SU-DHL-6 (cell line): ENCODE measurements around the gene HOXA5.

Source experiments
- H2AFZ ChIP-seq: fragments of 200-600 bp; sonication (generic); 2 replicates; pipeline ENCODE4 v1.6.1; 2014; ENCODE audit warnings: low read depth, mild to moderate bottlenecking, moderate library complexity, mixed read lengths, antibody characterized with exemption, low read length; ENCODE audit not compliant: severe bottlenecking
- H3F3A ChIP-seq: fragments of 200-600 bp; shearing (Covaris generic); 2 replicates; pipeline ENCODE4 v1.6.0; 2016; ENCODE audit warnings: antibody characterized with exemption, mild to moderate bottlenecking; ENCODE audit not compliant: insufficient read depth
- H3K27ac ChIP-seq: fragments of 200-600 bp; sonication (generic); 2 replicates; pipeline ENCODE4 v1.5.1; 2016; ENCODE audit warnings: low read depth, mild to moderate bottlenecking, low read length, moderate library complexity, mixed read lengths
- H3K27me3 ChIP-seq: fragments of 200-600 bp; sonication (generic), shearing (Covaris generic); 2 replicates; pipeline ENCODE4 v1.6.0; 2014; ENCODE audit warnings: mild to moderate bottlenecking, low read length
- H3K36me3 ChIP-seq: fragments of 200-600 bp; sonication (generic); 2 replicates; pipeline ENCODE4 v1.6.1; 2014; ENCODE audit warnings: mild to moderate bottlenecking, low read length, mixed read lengths
- H3K4me2 ChIP-seq: fragments of 300-600, 200-600 bp; shearing (Covaris generic), sonication (generic); 2 replicates; pipeline ENCODE4 v1.6.0; 2014; ENCODE audit warnings: low read length, low read depth, mild to moderate bottlenecking; ENCODE audit not compliant: poor library complexity, severe bottlenecking
- H3K4me3 ChIP-seq: fragments of 200-600 bp; sonication (generic); 2 replicates; pipeline ENCODE4 v1.5.1; 2014; ENCODE audit warnings: antibody characterized with exemption, low read length, mild to moderate bottlenecking, mixed read lengths; ENCODE audit not compliant: insufficient read depth, poor library complexity, severe bottlenecking
- H3K79me2 ChIP-seq: fragments of 200-600 bp; sonication (generic); 2 replicates; pipeline ENCODE4 v1.6.1; 2014; ENCODE audit warnings: mild to moderate bottlenecking, low read length, moderate library complexity; ENCODE audit not compliant: insufficient read depth
- H3K9ac ChIP-seq: fragments of 200-600 bp; sonication (generic); 2 replicates; pipeline ENCODE4 v1.7.0; 2014; ENCODE audit warnings: mild to moderate bottlenecking, low read length
- H3K9me2 ChIP-seq: fragments of 200-600 bp; sonication (generic); replicated peaks from 2 replicates; pipeline ENCODE4 v1.6.1; 2014; ENCODE audit warnings: low read length; ENCODE audit not compliant: insufficient read depth
- H3K9me3 ChIP-seq: fragments of 200-600 bp; sonication (generic); 2 replicates; pipeline ENCODE4 v1.6.1; 2014; ENCODE audit warnings: low read length, mixed read lengths; ENCODE audit not compliant: insufficient read depth
- H4K20me1 ChIP-seq: fragments of 200-600 bp; sonication (generic); 2 replicates; pipeline ENCODE4 v1.6.1; 2014; ENCODE audit warnings: low read depth, mild to moderate bottlenecking, antibody characterized with exemption, low read length, moderate library complexity, mixed read lengths
- CTCF ChIP-seq: fragments of 200-600 bp; sonication (generic); IDR thresholded peaks from one replicate; pipeline ENCODE4 v1.5.1; 2017; ENCODE audit warnings: antibody characterized with exemption, mild to moderate bottlenecking, low read length, moderate library complexity; ENCODE audit not compliant: insufficient read depth, poor library complexity, severe bottlenecking
- EZH2phosphoT487 ChIP-seq: fragments of 200-600 bp; sonication (generic), shearing (Covaris generic); conservative IDR thresholded peaks from 2 replicates; pipeline ENCODE4 v1.6.1; 2018; ENCODE audit warnings: mild to moderate bottlenecking, antibody characterized with exemption, low read length, moderate library complexity, mixed read lengths

HOXA5 gene

DNA sequence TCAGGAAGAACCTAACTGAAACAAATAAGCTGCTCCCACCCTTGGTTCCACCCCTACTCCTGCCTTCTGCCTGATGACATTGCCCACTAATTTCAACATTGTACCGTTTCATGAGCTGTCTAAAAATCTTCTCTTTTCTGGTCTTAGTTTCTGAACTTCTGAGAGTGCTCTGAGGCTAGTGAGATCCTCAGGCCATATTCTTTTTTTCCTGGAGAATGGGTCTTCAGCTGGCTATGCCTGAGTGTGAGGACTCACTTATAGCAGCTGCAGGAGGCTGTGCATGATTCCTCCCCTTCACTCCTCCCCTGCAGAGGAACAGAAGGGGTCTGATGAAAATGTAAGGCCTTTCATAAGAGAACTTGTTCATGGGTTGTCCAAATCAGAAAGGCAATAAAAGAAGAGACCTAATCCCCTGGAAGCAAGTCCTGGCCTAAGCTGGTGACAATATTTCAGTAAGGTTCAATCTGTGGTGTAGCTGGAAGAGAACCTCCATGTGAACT, 24.0 kb downstream of the HOXA5 start:
- H4K20me1 ChIP-seq: no peaks in the 10 kb centered on the region
- H3K36me3 ChIP-seq: no peaks in the 10 kb centered on the region
- H3K9me2 ChIP-seq: no peaks in the 10 kb centered on the region
- no peak overlapping the region for H3K9ac ChIP-seq
- H3K4me3 ChIP-seq: no peak overlapping the region
- H3K27ac ChIP-seq: no peak overlapping the region
- TF ChIP-seq CTCF (no peak), EZH2phosphoT487 (no peak)
- no peak overlapping the region for H2AFZ ChIP-seq
- no peaks in the 10 kb centered on the region for H3K9me3 ChIP-seq
- H3K27me3 ChIP-seq: no peaks in the 10 kb centered on the region
- no peak overlapping the region for H3K4me2 ChIP-seq
- H3F3A ChIP-seq: no peaks in the 10 kb centered on the region
- no peaks in the 10 kb centered on the region for H3K79me2 ChIP-seq

GRCh38 chr7:27118580-27118979, 24.9 kb downstream of the HOXA5 start:
- TF ChIP-seq CTCF (no peak), EZH2phosphoT487 (no peak)
- H3K27ac ChIP-seq: no peak overlapping the region
- H3K9ac ChIP-seq: no peak overlapping the region
- no peaks in the 10 kb centered on the region for H3K36me3 ChIP-seq
- no peak overlapping the region for H3K4me3 ChIP-seq
- no peaks in the 10 kb centered on the region for H3K9me2 ChIP-seq
- H3K4me2 ChIP-seq: no peak overlapping the region
- H3F3A ChIP-seq: no peaks in the 10 kb centered on the region
- no peaks in the 10 kb centered on the region for H3K79me2 ChIP-seq
- H2AFZ ChIP-seq: no peak overlapping the region
- H3K9me3 ChIP-seq: no peaks in the 10 kb centered on the region
- H4K20me1 ChIP-seq: no peaks in the 10 kb centered on the region
- no peaks in the 10 kb centered on the region for H3K27me3 ChIP-seq

- TF ChIP-seq CTCF: no peak
- TF ChIP-seq EZH2phosphoT487: no peak
- Histone ChIP-seq H3K4me2 (no peak overlapping the region), H3K9ac (no peak overlapping the region), H3K79me2 (no peaks in the 10 kb centered on the region), H3K9me2 (no peaks in the 10 kb centered on the region), H3K27ac (no peak overlapping the region), H4K20me1 (no peaks in the 10 kb centered on the region), H3K27me3 (no peaks in the 10 kb centered on the region), H3K36me3 (no peaks in the 10 kb centered on the region), H3F3A (no peaks in the 10 kb centered on the region), H3K9me3 (no peaks in the 10 kb centered on the region), H2AFZ (no peak overlapping the region), H3K4me3 (no peak overlapping the region)
Measured at GRCh38 chr7:27117887-27118491, 25.5 kb downstream of the HOXA5 start.
